Activated effector memory CD4-positive, alpha-beta T cell treated with anti-CD3 and anti-CD28 coated beads, Interleukin-2, amount 50 U/mL, for 16 hours (primary cell): ENCODE measurements around the gene SSC5D.
A peak's percentile ranks its signal among the peaks of the same experiment; 100 is the strongest.

Experiments used
- DNase-seq: peaks from one replicate; pipeline ENCODE4 v3.0.0-alpha.2; 2020

Gene SSC5D

DNA sequence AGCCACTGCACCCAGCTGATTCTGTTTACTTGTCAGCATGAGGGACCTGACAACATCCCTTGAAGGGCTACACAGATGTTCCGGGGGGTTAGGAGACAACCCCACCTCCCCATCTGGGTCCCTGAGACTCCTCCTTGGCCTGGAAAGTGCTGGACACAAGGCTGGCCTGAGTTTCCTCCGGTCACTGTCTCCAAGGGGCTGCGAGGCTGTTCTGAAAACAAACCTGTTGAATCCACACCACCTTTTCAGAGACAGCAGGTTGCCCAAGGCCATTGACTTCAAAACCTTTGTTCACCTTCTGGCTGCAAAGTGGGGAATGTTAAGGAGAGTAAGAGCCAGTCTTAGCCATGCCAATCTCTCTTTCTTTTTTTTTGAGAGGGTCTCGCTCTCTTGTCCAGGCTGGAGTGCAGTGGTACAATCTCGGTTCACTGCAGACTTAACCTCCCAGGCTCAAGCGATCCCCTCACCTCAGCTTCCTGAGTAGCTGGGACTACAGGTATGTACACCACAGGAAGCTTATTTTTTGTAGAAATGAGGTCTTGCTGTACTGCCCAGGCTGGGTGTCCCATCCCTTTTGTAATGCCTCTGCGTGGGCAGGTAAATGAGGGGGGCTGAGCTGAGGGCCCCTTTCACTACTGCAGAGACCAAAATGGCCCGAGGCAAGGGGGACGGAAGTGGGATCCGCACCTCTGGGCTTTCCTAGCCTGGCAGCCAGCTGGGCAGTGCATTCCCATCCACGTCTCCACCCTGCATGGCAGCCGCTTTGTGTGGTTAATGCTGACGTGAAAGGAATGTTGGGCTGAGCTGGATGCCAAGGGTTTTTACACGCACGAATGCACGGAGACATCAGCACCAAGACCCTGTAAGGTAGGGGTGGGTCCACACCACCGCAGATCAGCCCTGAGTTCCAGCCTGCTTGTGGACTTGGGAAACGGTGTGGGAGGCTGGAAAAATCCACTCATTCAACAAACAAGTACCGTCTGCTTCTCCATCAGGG lies 13.7 kb upstream of the SSC5D start:
- DNase-seq, result no peak

GRCh38 chr19:55476100-55476775 lies 12.0 kb upstream of the SSC5D start, which contains the start of gene ZNF628:
ZNF628 (plus strand) TSS chr19:55476617; CDS start chr19:55479911, 3,294 bp downstream.
- peak; percentile 99 for DNase-seq

GRCh38 chr19:55477905-55478304 lies 10.3 kb upstream of the SSC5D start:
- no peak for DNase-seq

DNA sequence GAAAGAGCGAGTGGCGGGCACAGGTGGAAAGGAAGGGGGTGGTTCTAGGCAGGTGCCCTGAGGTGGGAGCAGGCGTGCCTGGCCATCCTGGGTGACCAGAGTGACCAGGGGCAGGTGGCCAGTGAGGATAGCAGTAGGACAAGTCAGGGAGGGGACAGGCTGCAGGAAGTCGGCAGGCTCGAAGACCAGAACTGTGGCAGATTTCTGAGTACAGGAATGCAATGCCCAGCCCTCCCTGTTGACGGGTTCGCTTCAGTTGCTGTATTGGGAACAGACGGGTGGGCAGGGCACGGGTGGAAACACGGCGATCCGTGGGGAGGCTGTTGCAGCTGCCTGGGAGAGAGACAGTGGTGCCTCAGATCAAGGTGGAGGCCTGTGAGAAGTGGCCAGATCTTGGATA lies 9.9 kb upstream of the SSC5D start:
- DNase-seq, result no peak

- DNase-seq, result no peak
Observed at GRCh38 chr19:55479045-55479444, 9.2 kb upstream of the SSC5D start.

DNA sequence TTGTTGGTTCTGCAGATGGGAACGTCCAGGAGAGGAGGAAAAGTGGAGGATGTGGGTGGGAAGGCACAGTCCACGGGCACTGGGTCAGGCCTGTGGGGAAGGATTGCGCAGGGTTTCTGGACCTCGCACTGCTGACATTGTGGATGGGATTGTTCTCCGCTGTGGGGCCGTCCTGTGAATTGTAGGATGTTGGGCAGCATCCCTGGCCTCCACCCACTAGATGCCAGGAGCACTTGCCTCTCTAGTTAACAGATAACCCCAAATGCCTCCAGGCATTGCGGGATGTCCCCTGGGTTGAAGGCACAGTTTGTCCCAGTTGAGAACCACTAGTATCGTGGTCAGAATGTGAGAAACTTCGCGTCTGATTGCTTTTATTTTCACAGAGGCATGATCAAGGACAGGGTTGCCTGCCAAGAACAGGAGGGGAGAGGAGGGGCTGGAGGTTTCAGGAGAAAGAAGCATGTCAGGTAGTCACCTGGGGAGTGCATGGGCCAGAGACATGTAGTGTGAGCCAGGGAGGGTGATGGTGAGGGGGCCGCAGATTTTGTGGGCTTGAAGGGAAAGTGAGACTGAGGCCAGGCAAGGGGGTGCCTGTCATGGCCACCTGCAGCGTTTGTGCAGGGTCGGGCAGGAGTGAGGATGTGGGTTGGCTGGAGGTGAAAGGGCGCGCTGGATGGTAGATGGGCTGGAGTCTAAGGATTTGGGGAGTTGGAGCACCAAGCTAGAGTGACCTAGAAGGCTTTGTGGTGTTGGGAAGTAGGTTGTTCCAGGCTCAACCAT lies 8.6 kb upstream of the SSC5D start:
- no peak for DNase-seq

DNA sequence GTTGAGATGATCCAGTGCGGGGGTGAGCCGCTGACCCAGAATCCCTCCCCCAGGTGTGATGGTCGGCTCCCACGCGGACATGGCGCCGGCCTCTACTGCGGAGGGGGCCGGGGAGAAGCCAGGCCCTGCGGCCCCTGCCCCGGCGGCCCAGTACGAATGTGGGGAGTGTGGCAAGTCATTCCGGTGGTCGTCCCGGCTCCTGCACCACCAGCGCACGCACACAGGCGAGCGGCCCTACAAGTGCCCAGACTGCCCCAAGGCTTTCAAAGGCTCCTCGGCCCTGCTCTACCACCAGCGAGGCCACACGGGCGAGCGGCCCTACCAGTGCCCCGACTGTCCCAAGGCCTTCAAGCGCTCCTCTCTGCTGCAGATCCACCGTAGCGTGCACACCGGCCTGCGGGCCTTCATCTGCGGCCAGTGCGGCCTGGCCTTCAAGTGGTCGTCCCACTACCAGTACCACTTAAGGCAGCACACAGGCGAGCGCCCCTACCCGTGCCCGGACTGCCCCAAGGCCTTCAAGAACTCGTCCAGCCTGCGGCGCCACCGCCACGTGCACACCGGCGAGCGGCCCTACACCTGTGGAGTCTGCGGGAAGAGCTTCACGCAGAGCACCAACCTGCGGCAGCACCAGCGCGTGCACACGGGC lies 7.0 kb upstream of the SSC5D start:
- no peak for DNase-seq

DNA sequence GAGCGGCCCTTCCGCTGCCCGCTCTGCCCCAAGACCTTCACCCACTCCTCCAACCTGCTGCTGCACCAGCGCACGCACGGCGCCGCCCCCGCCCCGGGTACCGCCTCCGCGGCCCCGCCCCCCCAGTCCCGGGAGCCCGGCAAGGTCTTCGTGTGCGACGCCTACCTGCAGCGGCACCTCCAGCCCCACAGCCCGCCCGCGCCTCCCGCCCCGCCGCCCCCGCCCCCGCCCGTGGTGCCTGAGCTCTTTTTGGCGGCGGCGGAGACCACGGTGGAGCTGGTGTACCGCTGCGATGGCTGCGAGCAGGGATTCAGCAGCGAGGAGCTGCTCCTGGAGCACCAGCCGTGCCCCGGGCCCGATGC lies 6.5 kb upstream of the SSC5D start:
- no peak for DNase-seq

DNA sequence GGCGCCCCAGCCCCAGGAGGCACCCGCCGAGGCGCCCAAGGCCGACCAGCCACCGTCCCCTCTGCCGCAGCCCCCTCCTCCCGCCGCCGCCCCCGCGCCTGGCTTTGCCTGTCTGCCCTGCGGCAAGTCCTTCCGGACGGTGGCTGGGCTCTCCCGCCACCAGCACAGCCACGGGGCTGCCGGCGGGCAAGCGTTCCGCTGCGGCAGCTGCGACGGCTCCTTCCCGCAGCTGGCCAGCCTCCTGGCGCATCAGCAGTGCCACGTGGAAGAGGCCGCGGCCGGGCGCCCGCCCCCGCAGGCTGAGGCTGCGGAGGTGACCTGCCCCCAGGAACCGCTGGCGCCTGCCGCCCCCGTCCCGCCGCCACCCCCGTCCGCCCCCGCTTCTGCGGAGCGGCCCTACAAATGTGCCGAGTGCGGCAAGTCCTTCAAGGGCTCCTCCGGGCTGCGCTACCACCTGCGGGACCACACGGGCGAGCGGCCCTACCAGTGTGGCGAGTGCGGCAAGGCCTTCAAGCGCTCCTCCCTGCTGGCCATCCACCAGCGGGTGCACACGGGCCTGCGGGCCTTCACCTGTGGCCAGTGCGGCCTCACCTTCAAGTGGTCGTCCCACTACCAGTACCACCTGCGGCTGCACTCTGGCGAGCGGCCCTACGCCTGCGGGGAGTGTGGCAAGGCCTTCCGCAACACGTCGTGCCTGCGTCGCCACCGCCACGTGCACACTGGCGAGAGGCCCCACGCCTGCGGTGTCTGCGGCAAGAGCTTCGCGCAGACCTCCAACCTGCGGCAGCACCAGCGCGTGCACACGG lies 5.9 kb upstream of the SSC5D start:
- DNase-seq, result no peak

GRCh38 chr19:55482967-55483705 lies 5.1 kb upstream of the SSC5D start:
- DNase-seq, result no peak

- DNase-seq, result no peak
Observed at GRCh38 chr19:55483706-55484592, 4.3 kb upstream of the SSC5D start.

- DNase-seq, result peak; percentile 86
Observed at GRCh38 chr19:55484593-55485438, 3.4 kb upstream of the SSC5D start, which contains the start of gene NAT14. NAT14 (plus strand) TSS chr19:55485188; CDS start chr19:55485709, 521 bp downstream.

- DNase-seq, result no peak
Observed at GRCh38 chr19:55485439-55486011, 2.7 kb upstream of the SSC5D start.

GRCh38 chr19:55486043-55486970 lies 1.9 kb upstream of the SSC5D start:
- DNase-seq, result no peak

GRCh38 chr19:55486971-55487923 lies 989 bp upstream of the SSC5D start:
- DNase-seq, result peak; percentile 81
